Stimulated activated CD8-positive, alpha-beta memory T cell treated with anti-CD3 and anti-CD28 coated beads, Interleukin-4, amount 100 ng/mL, for 4 hours (primary cell): ENCODE data around the gene ANAPC16.
"Not testable (repeated sequence)": the region's sequence is repeated elsewhere in the genome, so short reads cannot be mapped to it uniquely, and the experiment has no call there.

Experiments used
- DNase-seq, 2 donors: peaks; one replicate each; pipeline ENCODE4 v3.0.0-alpha.2; 2020; ENCODE audit warnings: low read depth in 2 of 2, low spot score in 1 of 2

ANAPC16 gene

DNA sequence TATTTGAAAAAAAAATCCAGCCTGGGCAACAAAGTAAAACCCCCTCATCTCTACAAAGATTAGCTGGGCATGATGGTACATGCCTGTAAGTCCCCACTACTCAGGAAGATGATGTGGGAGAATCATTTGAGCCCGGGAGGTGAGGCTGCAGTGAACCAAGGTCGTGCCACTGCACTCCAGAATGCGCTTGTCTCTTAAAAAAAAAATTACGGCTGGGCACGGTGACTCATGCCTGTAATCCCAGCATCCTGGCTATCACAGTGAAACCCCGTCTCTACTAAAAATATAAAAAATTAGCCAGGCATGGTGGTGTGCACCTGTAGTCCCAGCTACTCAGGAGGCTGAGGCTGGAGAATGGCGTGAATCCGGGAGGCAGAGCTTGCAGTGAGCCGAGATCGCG, 4.4 kb upstream of the ANAPC16 start:
- DNase-seq, result not testable (repeated sequence)

DNA sequence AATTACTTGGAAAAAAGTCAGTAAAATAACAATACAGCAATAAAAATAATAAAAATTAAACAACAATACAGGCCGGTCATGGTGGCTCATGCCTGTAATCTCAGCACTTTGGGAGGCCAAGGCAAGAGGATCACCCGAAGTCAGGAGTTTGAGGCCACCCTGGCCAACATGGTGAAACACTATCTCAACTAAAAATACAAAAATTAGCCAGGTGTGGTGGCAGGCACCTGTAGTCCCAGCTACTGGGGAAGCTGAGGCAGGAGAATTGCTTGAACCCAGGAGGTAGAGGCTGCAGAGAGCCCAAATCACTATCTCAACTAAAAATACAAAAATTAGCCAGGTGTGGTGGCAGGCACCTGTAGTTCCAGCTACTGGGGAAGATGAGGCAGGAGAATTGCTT, 4.0 kb upstream of the ANAPC16 start:
- not testable (repeated sequence) for DNase-seq

DNA sequence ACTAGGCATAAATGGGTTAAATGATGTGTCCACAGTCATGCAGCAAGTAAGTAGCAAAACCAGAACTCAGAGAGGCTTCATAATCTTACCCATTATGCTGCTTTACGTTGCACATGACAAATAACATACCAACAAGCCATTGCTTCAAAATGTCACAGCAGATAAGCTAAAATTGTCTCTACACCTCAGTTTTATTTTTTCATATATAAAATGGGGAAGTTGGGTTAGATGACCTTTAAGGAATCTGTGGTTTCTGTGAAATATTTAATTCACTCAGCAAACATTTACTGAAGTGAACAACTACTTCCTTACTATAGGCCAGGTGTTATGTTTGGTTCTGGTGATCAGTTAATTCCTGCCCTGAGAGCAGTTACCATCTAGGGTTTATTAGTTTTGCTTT, 2.5 kb downstream of the ANAPC16 start:
- DNase-seq, result no peak

DNA sequence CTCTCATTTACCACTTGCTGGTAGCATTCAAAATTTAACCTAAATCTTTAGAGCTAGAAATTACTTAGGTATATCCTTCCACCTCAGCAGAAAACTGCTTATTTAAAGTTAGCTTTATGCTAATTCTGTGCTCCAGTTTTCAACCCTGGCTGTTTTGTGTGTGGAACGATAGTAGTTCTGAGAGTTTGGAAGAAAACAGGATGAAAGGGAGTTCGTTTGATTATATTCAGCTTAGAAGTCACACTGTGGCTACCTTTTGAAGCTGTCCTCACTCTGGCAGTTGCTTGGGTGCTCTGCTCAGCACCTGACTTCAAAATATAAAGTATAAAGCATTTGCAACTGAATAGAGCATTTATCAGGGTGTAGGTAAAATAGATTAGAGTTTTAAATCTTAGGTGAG, 2.9 kb downstream of the ANAPC16 start:
- no peak for DNase-seq

DNA sequence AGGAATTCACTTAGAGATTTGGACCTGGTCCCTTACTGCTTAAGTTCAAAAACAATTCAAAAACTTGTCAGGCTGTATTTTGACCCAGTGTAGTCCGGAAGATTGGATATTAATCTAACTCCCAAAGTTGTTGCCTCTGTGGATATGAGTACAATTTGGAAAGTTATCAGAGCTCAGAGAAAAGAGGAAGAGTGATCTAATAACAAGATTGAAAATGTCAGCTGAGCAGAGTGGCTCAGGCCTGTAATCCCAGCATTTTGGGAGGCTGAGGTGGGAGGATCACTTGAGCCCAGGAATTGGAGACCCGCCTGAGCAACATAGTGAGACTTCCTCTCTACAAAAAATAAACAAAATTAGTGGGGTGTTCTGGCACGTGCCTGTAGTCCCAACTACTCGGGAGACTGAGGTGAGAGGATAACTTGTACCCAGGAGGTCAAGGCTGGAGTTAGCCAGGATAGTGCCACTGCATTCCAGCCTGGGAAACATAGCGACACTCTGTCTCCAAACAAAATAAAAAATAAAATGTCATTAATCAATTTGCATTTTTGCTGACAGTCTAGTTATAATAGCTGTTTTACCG, 3.5 kb downstream of the ANAPC16 start:
- no peak for DNase-seq

DNA sequence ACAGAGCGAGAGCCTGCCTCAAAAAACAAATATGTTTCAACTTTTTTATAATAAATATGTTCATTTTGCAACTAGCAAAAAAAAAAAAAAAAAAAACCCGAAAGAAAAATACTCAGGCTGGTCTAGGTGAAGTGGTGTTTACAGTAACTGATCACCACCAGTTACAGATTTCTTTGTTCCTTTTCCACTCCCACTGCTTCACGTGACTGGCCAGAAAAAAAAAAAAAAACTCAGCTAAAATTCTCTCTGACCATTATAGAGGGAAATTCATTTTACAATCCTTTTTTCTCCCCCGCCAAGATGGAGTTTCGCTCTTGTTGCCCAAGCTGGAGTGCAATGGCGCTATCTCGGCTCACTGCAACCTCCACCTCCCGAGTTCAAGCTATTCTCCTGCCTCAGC, 4.8 kb downstream of the ANAPC16 start:
- DNase-seq, result no peak

DNA sequence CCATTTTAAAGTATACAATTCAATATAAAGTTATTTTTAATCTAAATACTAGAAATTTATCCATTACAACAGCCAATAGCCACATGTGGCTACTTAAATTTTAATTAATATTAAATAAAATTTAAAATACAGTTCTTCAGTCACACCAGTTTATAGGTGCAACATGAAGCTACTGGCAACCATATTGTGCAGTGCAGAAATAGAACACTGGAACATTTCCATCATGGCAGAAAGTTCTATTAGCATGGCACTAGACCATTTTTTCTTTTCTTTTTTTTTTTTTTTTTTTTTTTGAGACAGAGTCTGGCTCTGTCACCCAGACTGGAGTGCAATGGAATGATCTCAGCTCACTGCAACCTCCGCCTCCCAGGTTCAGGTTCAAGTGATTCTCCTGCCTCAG, 5.5 kb downstream of the ANAPC16 start:
- DNase-seq, result no peak

DNA sequence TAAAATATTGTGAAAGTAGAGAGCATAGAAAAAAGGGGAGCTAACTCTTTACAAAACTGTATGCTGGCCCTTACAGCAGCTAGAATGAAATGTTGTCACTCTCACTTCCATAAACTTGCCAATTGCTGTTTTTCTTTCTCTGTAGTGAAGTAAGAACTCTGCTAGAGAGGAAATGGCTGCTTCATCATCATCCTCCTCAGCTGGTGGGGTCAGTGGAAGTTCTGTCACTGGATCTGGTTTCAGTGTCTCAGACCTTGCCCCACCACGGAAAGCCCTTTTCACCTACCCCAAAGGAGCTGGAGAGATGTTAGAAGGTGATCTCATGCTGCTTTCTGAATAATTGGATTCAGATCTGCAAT, 7.9 kb downstream of the ANAPC16 start:
- no peak for DNase-seq

DNA sequence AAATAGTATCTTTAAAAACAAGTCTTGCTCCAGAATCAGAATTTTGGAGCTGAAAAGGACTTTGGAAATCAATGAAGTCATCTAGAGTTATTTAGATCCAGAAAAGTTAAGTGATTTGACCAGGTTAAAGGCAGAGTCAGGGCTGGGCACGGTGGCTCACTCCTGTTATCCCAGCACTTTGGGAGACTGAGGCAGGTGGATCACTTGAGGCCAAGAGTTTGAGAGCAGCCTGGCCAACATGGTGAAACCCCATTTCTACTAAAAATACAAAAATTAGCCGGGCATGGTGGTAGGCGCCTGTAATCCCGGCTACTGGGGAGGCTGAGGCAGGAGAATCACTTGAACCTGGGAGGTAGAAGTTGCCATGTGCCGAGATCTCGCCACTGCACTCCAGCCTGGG, 8.4 kb downstream of the ANAPC16 start:
- DNase-seq, result not testable (repeated sequence)

DNA sequence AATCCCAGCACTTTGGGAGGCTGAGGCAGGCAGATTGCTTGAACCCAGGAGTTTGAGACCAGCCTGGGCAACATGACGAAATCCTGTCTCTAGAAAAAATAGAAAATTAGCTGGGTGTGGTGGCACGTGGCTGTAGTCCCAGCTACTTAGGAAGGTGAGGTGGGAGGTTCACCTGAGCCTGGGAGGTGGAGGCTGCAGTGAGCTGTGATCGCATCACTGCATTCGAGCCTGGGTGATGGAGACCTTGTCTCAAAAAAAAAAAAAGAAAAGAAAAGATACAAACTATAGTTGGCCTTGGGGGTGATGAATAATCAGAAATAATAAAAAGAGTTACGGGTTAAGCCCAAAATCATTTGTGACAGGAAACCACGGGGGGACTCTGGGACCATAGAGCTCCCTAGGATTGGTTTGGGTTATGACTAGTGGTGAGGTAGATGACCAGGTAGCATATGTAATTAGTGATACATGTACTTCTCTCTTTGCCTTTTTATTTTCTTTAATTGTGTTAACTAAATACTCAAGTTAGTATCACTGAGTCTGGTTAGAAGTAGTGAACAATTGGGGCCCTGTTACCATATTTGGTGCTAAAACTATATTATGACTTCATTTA, 10.7 kb downstream of the ANAPC16 start:
- DNase-seq, result no peak

DNA sequence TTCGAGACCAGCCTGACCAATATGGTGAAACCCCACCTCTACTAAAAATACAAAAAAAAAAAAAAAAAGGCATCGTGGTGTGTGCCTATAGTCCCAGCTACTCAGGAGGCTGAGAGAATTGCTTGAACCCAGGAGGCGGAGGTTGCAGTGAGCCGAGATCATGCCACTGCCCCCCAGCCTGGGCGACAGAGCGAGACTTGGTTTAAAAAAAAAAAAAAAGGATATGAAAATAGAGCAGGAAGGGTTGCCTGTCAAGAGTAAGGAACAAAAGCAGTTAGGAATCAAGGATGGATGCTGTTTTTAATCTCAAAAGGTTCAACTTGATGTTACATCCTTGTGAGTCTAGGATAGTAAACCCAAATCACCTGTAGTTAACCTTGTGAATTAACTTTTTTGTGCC, 12.0 kb downstream of the ANAPC16 start:
- no peak for DNase-seq

DNA sequence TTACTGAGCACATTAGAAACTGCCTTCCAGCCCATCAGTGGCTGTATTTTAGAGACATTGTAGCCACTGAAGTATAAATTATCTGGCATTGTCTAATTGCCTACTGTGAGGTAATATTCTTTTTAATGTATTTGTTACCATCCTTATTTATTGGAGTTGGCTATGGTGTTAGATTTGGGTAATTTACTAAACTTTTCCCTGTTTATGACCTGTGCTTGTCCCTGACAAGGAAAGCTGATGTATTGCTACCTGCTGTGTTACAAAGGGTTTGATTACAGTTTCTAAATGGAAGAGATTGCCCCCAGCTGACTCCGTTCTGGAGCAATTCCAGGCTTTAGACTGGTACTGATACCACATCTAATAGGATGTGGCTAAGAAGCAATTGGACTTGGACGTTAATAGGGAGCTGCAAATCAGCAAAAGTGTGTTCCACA, 12.5 kb downstream of the ANAPC16 start:
- DNase-seq, result no peak

DNA sequence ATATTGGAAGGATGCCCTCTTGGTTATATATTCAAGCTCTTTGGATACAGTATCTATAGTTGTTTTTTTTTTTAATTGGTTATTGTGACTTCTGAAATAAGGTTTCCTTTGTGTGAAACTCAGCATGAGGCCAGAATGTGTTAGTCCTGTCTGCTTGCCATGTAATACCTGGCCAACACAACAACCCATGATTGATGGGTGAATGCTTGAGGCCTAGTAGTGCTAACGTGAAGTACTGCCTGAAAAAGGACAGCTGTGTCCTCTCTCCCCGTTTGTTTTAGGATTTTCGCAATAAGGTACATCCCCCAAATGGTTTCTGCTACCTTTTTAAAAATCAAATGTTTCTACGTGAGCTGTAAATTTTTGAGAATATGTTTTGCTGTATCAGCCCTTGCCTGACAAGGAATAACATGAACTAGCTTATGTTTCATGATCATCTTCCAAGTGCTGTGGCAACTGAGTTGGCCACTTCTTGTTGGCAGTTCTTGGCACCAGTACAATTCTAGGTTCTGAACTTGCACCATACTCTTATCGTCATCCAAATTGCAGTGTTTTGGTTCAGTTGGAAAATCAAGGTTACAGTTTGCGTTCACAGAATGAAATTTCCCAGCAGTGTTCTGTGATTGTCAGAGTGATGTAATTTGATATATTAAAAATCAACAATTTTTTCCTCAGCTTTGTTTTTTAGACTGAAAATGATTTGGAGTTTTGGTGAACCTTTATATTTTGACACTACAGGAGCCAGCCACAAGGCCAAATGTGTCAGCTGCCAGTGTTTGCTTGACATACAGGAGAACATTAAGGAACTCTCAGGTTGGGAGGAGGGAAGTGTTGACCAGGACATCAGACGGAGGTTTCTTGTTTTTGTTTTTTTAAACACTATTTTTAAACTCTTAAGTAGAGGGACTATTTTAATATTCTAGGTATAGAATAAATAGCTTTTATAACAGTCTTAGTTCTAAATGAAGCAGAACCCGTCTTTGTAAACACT, 13.7 kb downstream of the ANAPC16 start:
- DNase-seq, result no peak

DNA sequence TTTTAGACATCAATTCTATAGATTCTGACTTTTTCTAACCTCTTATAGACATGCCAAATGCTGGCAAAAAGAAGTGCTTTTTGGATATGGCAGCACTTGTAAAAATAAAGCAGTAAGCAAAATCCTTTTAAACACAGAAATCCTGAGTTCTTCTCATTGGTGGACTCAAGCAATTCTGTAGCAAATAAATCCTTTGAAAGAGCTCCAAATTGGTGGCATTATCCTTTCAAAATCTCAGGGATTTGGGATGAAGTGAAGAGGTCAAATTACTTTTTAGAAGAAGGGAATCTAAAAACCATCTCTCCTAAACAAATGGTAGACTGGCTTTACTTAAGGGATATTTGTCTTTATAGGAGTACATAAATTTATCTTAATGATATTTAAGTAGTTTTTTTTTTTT, 17.8 kb downstream of the ANAPC16 start:
- no peak for DNase-seq

DNA sequence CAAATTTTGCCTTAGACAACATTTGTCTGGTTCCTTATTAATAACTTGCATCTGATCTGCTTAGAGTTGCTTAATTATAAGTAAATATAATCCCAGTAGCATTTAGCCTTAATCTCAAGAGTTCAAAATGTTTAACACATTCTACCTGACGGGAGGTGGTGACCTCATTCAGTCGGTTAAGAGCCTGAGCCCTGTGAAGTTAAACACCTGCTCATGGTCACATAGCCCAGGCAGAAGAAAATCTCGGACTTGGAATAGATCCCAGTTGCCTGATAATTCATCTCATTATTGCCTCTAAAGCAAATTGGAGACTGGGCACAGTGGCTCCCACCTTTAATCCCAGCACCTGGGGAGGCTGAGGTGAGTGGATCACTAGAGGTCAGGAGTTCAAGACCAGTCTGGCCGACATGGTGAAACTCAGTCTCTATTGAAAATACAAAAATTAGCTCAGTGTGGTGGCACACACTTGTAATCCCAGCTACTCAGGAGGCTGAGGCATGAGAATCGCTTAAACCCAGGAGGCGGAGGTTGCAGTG, 18.8 kb downstream of the ANAPC16 start:
- DNase-seq, result no peak

DNA sequence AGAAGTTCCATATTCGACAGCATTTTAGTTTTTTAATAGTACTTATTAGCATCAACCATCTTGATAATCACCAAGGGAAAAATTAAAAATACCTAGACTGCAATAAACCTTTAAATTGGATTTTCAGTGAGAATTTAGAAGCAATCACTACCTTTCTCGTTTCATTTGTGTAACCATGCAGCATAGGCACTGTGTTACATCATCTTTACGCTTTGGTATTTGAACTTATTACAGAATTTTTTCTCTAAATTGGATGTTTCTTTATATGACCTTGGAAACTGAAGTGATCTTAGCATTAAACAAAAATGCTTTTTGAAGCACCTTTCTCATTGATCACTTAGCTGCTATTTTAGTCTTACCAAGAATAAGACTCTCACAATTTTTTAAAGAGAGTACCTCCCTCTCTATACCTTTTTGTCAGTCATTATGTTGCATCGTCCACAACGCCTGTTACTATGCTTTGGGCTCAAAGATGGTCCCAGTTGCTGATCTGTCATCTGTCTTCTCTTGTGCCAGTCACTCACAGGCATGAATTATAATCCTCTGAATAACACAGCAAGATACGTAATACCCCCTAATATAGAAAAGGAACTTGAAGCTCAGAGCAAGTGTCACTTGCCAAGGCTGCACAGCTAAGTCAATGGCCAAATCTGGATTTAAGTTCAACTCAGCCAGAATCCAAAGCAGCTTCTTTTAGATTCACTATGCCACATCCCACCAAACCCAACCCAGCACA, 19.9 kb downstream of the ANAPC16 start:
- no peak for DNase-seq

DNA sequence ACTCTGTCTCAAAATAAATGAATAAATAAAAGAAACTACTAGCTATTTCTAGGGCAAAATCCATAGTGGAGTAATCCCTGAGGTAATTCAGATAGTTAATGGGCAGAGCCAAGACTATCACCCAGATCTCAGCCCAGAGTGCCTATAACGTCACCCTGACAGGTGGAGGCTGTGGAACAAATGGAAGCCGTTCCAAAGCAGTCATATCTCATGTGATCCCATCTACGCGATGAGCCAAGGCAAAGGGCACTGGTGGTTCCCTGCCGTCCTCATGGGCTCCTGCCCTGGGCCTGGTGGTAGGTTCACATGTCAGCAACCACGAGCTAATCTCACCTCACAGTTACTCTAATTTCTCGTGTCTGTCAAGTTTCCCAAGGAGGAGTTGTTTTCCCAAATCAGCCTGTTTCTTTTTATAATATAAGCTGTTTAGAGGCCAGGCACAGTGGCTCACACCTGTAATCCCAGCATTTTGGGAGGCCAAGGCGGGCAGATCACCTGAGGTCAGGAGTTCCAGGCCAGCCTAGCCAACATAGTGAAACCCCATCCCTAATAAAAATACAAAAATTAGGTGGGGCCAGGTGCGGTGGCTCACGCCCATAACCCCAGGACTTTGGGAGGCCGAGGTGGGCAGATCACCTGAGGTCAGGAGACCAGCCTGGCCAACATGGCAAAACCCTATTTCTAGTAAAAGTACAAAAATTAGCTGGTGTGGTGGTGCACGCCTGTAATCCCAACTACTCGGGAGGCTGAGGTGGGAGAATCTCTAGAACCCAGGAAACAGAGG, 22.8 kb downstream of the ANAPC16 start:
- DNase-seq, result no peak

DNA sequence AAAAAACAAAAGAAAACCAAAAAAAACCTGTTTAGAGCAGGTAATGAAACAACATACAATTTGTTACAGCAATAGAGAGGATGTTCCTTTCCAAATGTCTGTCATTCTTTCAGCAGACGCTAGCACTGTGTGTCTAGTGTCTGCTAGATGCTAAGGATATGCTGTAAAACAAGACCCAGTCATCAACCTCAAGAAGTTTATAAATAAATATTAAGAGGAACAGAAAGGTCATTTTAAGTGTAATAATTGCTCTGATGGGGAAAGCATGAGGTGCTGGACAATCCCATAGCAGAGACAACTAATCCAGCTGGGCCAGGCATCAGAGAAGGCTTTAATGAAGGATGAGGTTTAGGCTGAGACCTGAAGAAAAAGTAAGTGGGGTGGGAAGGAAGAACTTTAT, 23.6 kb downstream of the ANAPC16 start:
- DNase-seq, result no peak

DNA sequence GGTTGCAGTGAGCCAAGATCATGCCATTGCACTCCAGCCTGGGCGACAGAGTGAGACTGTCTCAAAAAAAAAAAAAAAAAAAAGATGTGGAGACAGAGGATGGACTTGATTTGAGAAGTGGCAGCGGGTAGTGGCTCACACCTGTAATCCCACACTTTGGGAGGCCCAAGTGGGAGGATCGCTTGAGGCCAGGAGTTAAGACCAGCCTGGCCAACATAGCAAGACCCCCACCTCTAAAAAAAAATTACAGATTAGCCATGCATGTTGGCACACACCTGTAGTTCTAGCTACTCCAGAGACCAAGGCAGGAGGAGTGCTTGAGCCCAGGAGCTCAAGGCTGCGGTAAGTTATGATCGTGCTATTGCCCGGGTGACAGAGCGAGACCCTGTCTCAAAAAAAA, 24.6 kb downstream of the ANAPC16 start:
- no peak for DNase-seq

DNA sequence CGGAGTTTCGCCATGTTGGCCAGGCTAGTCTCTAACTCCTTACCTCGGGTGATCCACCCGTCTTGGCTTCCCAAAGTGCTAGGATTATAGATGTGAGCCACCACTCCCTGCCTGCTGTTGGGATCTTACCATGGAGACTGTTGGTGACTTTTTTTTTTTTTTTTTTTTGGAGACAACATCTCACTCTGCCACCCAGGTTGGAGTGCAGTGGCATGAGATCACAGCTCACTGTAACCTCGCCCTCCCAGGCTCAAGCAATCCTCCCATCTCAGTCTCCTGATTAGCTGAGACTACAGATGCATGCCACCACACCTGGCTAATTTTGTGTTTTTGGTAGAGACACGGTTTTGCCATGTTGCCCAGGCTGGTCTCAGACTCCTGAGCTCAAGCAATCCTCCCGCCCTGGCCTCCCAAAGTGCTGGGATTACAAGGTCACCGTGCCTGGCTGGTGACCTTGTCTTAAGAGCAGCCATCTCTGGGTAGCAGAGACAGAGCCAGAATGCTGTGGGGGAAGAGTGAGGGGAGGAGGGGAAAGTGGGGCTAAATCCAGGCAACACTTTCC, 26.0 kb downstream of the ANAPC16 start:
- no peak for DNase-seq
